H7 (cell line): ENCODE measurements around the gene REC8. TPM values are rescaled to one million over a fixed set of nuclear protein-coding genes. Genes with fewer than 3 reads are reported as not detected.
"Not testable (repeated sequence)": the region's sequence is repeated elsewhere in the genome, so short reads cannot be mapped to it uniquely, and the experiment has no call there.

Experiments used
- DNase-seq: peaks from one replicate; pipeline ENCODE4 v3.0.0; 2012
- H3K27me3 ChIP-seq: 2 replicates; pipeline ENCODE4 v1.6.0; 2011; ENCODE audit warnings: mild to moderate bottlenecking, low read length; ENCODE audit not compliant: control insufficient read depth, insufficient read depth
- H3K36me3 ChIP-seq: replicated peaks from 2 replicates; pipeline ENCODE4 v1.5.1; 2011; ENCODE audit warnings: low read length; ENCODE audit not compliant: control insufficient read depth, insufficient read depth
- H3K4me3 ChIP-seq: 2 replicates; pipeline ENCODE4 v1.5.1; 2011; ENCODE audit warnings: low read depth, mild to moderate bottlenecking, control low read depth, low read length, moderate library complexity; ENCODE audit not compliant: insufficient read depth
- total RNA-seq: library from RNA; depleted of rRNA; stranded (reverse); fragments of >200 nt; shearing (Covaris generic); gene quantifications from 2 replicates; pipeline ENCODE4 v1.2.3, GENCODE V29; 2014

REC8 gene
- total RNA-seq, 1 experiment from 2014 or later = 5.9 TPM

- H3K4me3 ChIP-seq = no peak overlapping the region
- peaks cover 1% of the 10 kb centered on the region; the same call in 1 of the 2 replicates for H3K36me3 ChIP-seq
- no peaks in the 10 kb centered on the region for H3K27me3 ChIP-seq
- no peak for DNase-seq
These were observed 21.1 kb downstream of the REC8 start for GRCh38 chr14:24192933-24193332.

- Histone ChIP-seq H3K36me3 (peaks cover 1% of the 10 kb centered on the region; the same call in 1 of the 2 replicates), H3K27me3 (no peaks in the 10 kb centered on the region), H3K4me3 (peak overlapping the region; percentile 88)
- no peak for DNase-seq
These were observed 22.4 kb downstream of the REC8 start for GRCh38 chr14:24194186-24194872.

GRCh38 chr14:24194873-24195185 is 22.9 kb downstream of the REC8 start:
- Histone ChIP-seq H3K36me3 (peaks cover 1% of the 10 kb centered on the region; the same call in 1 of the 2 replicates), H3K27me3 (no peaks in the 10 kb centered on the region), H3K4me3 (peak overlapping the region; percentile 88)
- DNase-seq = no peak

GRCh38 chr14:24195186-24196070 is 23.5 kb downstream of the REC8 start, which contains the start of gene TM9SF1:
TSS of gene TM9SF1 (minus strand) at chr14:24195441. CDS start at chr14:24195019, 422 bp downstream.
- Histone ChIP-seq H3K4me3 (peak within 1 kb of the TSS; percentile 88), H3K36me3 (peaks cover 1% of the 10 kb centered on the region; the same call in 1 of the 2 replicates), H3K27me3 (no peaks in the 10 kb centered on the region)
- DNase-seq = peak; percentile 97

- DNase-seq = peak; percentile 56
- Histone ChIP-seq H3K4me3 (peak overlapping the region; percentile 88), H3K36me3 (peaks cover 1% of the 10 kb centered on the region), H3K27me3 (no peaks in the 10 kb centered on the region)
These were observed 24.5 kb downstream of the REC8 start for GRCh38 chr14:24196071-24197055.

GRCh38 chr14:24197056-24197450 is 25.2 kb downstream of the REC8 start:
- Histone ChIP-seq H3K36me3 (peaks cover 1% of the 10 kb centered on the region), H3K4me3 (no peak overlapping the region), H3K27me3 (no peaks in the 10 kb centered on the region)
- DNase-seq = no peak

GRCh38 chr14:24198814-24199524 is 27.1 kb downstream of the REC8 start:
- no peak for DNase-seq
- H3K36me3 ChIP-seq = no peaks in the 10 kb centered on the region; the same call in none of the 2 replicates
- no peaks in the 10 kb centered on the region for H3K27me3 ChIP-seq
- no peak overlapping the region for H3K4me3 ChIP-seq

GRCh38 chr14:24202538-24202937 is 30.7 kb downstream of the REC8 start:
- H3K4me3 ChIP-seq, H3K36me3 ChIP-seq, DNase-seq, H3K27me3 ChIP-seq: not testable (repeated sequence)

GRCh38 chr14:24203249-24203886 is 31.5 kb downstream of the REC8 start:
- not testable (repeated sequence) for H3K4me3 ChIP-seq, H3K27me3 ChIP-seq, H3K36me3 ChIP-seq, DNase-seq

GRCh38 chr14:24204163-24205146 is 32.6 kb downstream of the REC8 start:
- peaks cover 15% of the 10 kb centered on the region for H3K36me3 ChIP-seq
- H3K27me3 ChIP-seq = no peaks in the 10 kb centered on the region
- peak; percentile 16 for DNase-seq
- H3K4me3 ChIP-seq = no peak overlapping the region

GRCh38 chr14:24206260-24207103 is 34.6 kb downstream of the REC8 start:
- Histone ChIP-seq H3K4me3 (no peak overlapping the region), H3K27me3 (no peaks in the 10 kb centered on the region), H3K36me3 (peaks cover 23% of the 10 kb centered on the region)
- DNase-seq = peak; percentile 7

- Histone ChIP-seq H3K36me3 (peaks cover 23% of the 10 kb centered on the region), H3K27me3 (no peaks in the 10 kb centered on the region), H3K4me3 (no peak overlapping the region)
- no peak for DNase-seq
These were observed 35.2 kb downstream of the REC8 start for GRCh38 chr14:24207104-24207551.
